HepG2 (cell line): ENCODE results near the gene DPY19L1. TPM values are rescaled to one million over a fixed set of nuclear protein-coding genes. Genes with fewer than 3 reads are reported as not detected.
"Not testable (repeated sequence)": the region's sequence is repeated elsewhere in the genome, so short reads cannot be mapped to it uniquely, and the experiment has no call there.

ENCODE experiments used
- ATAC-seq: fragments of 200-7000 bp; cut with Tn5 transposase; 3 replicates; pipeline ENCODE4 v1.9.1; 2020; ENCODE audit warnings: mild to moderate bottlenecking, moderate library complexity
- BruUV-seq: library from RNA; stranded (reverse); fragments of 400-500 nt; replicated peaks from 2 replicates; lab custom pipeline; 2021; lab: Mats Ljungman, UMichigan
- CTCF ChIA-PET: fragments of 300-600 bp; formaldehyde crosslinking; extraction: SDS; loops from one replicate; lab custom pipeline; 2021; ENCODE audit warnings: low total read pairs, inconsistent platforms, low intra/inter-chr PET ratio; lab: Yijun Ruan, JAX
- POLR2A ChIA-PET: fragments of 350-600 bp; sonication (Branson Sonifier 250); formaldehyde crosslinking; loops from one replicate; lab custom pipeline; 2020; ENCODE audit warnings: antibody characterized with exemption, inconsistent platforms; lab: Yijun Ruan, JAX
- DNase-seq: peaks from one replicate; pipeline ENCODE4 v3.0.0-alpha.2; 2015; ENCODE audit warnings: low spot score
- FAIRE-seq: peaks from 3 replicates; lab custom pipeline; 2011; peaks lifted over from hg19 to GRCh38; lab: Jason Lieb, UNC
- H2AFZ ChIP-seq: one replicate; pipeline ENCODE4 v1.6.1; 2011; ENCODE audit warnings: low read length, inconsistent platforms
- H3K27ac ChIP-seq: fragments of 300-600 bp; 3 replicates; pipeline ENCODE4 v1.8.0; 2011; ENCODE audit warnings: mixed run types, mild to moderate bottlenecking, mixed read lengths, low read length, inconsistent platforms; ENCODE audit not compliant: insufficient read depth; ENCODE audit errors: extremely low read length
- H3K27me3 ChIP-seq, 2 experiments: fragments of 200-600 bp in 1 of 2; 2 replicates in 1 of 2; 3 replicates in 1 of 2; pipeline versions ENCODE4 v1.6.0 to v1.8.0; 2011; ENCODE audit warnings: low read length in 2 of 2, mild to moderate bottlenecking in 2 of 2, moderate library complexity in 2 of 2, inconsistent platforms in 1 of 2; ENCODE audit not compliant: insufficient read depth in 2 of 2, control insufficient read depth in 1 of 2
- H3K36me3 ChIP-seq, 2 experiments: fragments of 200-600 bp in 1 of 2; replicated peaks in 1 of 2; 2 replicates in 1 of 2; 3 replicates in 1 of 2; pipeline versions ENCODE4 v1.5.1 to v1.8.0; 2011; ENCODE audit warnings: low read length in 2 of 2, inconsistent platforms in 1 of 2; ENCODE audit not compliant: insufficient read depth in 2 of 2, control insufficient read depth in 1 of 2
- H3K4me1 ChIP-seq: 2 replicates; pipeline ENCODE4 v1.5.1; 2012; ENCODE audit warnings: low read length, inconsistent platforms; ENCODE audit not compliant: insufficient read depth
- H3K4me2 ChIP-seq: 2 replicates; pipeline ENCODE4 v1.6.0; 2011; ENCODE audit warnings: low read depth, low read length, inconsistent platforms
- H3K4me3 ChIP-seq, 3 experiments: fragments of 200-600 bp in 1 of 3; sonication (generic), shearing (Covaris generic) in 1 of 3; replicated peaks in 1 of 3; 2 replicates each; pipeline ENCODE4 v1.5.1; 2011 to 2016; ENCODE audit warnings: low read length in 3 of 3, inconsistent platforms in 2 of 3, low read depth in 2 of 3, mild to moderate bottlenecking in 2 of 3, control low read depth in 1 of 3, mixed read lengths in 1 of 3; ENCODE audit not compliant: insufficient read depth in 1 of 3
- H3K79me2 ChIP-seq: one replicate; pipeline ENCODE4 v1.6.1; 2011; ENCODE audit warnings: low read length, inconsistent platforms; ENCODE audit not compliant: insufficient read depth
- H3K9ac ChIP-seq: 2 replicates; pipeline ENCODE4 v1.6.0; 2011; ENCODE audit warnings: mild to moderate bottlenecking, low read depth, low read length, inconsistent platforms; ENCODE audit not compliant: insufficient read depth
- H3K9me3 ChIP-seq: 2 replicates; pipeline ENCODE4 v1.5.1; 2012; ENCODE audit warnings: mild to moderate bottlenecking, low read length
- H4K20me1 ChIP-seq: 2 replicates; pipeline ENCODE4 v1.6.0; 2011; ENCODE audit warnings: inconsistent platforms, mild to moderate bottlenecking, low read length, moderate library complexity; ENCODE audit not compliant: insufficient read depth
- ELF4 ChIP-seq: sonication (generic); formaldehyde crosslinking; IDR thresholded peaks from 2 replicates; pipeline ENCODE4 v1.5.0; 2020; ENCODE audit warnings: missing genetic modification reagents, mild to moderate bottlenecking, moderate library complexity, borderline replicate concordance
- GATA4 ChIP-seq: sonication (generic); IDR thresholded peaks from 2 replicates; pipeline ENCODE4 v1.6.1; 2016; ENCODE audit warnings: antibody characterized with exemption, low read depth, borderline replicate concordance
- NFE2L2 ChIP-seq: fragments of 150-350 bp; IDR thresholded peaks from 2 replicates; pipeline ENCODE4 v1.6.1; 2014; ENCODE audit warnings: low read length
- ZNF160 ChIP-seq: sonication (generic); formaldehyde crosslinking; IDR thresholded peaks from 2 replicates; pipeline ENCODE4 v1.8.0; 2022; ENCODE audit warnings: mild to moderate bottlenecking, inconsistent platforms, missing genetic modification reagents
- ZSCAN20 ChIP-seq: sonication (generic); formaldehyde crosslinking; IDR thresholded peaks from 2 replicates; pipeline ENCODE4 v1.4.0; 2020; ENCODE audit warnings: missing genetic modification reagents, mild to moderate bottlenecking, borderline replicate concordance
- WGBS: methylation state at CpG from one replicate; pipeline ENCODE4 v1.1.6; 2017; ENCODE audit warnings: low lambda C conversion rate; 5-methylcytosine and 5-hydroxymethylcytosine counted together
- in situ Hi-C: cut with HindIII; loops from 2 replicates; pipeline ENCODE4 v1.10.0; 2017; ENCODE audit warnings: low pct_unique_long_range_greater_than_20kb; ENCODE audit not compliant: extremely low pct_ligation_motif_present
- intact Hi-C: fragments of 100-400 bp; cut with micrococcal nuclease; formaldehyde crosslinking; loops from one replicate; pipeline ENCODE4 v1.10.0; 2022; ENCODE audit not compliant: unreplicated experiment
- polyA plus RNA-seq, 8 experiments: library from polyadenylated mRNA; depleted of rRNA in 3 of 8; stranded (reverse) in 7 of 8; unstranded in 1 of 8; fragments of >200 nt; fragmentation: Illumina TruSeq in 4 of 8; extraction: Trizol in 4 of 8; gene quantifications; 2 replicates each; pipeline versions ENCODE4 v1.2.1 to v1.2.3, GENCODE V29; 2011 to 2016; ENCODE audit warnings: low read depth in 4 of 8, missing spikeins in 1 of 8, mixed read lengths in 1 of 8; ENCODE audit not compliant: insufficient read depth in 1 of 8
- total RNA-seq, 5 experiments: library from RNA; depleted of rRNA; stranded (reverse); fragments of >200 nt; fragmentation: Illumina TruSeq; extraction: Trizol; gene quantifications; 2 replicates each; pipeline ENCODE4 v1.2.3, GENCODE V29; 2016; ENCODE audit warnings: low read depth in 1 of 5

DPY19L1 gene
- total and polyA plus RNA-seq, 2 of the 13 experiments (the other 11 are each of a cell fraction or from before 2014, with no cell fraction given): 18.9 to 32.6 TPM

DNA sequence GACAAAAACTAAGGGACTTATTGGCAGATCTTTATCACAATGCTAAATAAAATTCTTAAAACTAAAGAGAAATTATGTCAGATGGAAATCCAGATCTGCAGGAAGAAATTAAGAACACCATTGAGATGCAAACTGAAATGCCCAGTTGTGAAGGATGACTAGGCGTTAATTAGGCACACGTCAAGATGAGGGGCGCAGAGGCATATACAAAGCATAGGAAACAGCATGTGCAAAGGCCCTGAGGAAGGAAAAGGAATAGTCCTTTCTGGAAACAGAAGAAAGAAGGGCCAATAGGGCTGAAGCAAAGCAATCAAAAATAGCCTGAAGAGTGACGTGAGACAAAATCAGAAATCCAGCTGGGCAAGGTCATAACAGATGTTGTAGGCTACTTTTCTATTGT is 53.1 kb downstream of the DPY19L1 start:
- H3K36me3 ChIP-seq, H3K4me3 ChIP-seq, CTCF ChIA-PET, H3K4me1 ChIP-seq, H3K9me3 ChIP-seq, H3K4me2 ChIP-seq, H2AFZ ChIP-seq, DNase-seq, intact Hi-C loops, FAIRE-seq, in situ Hi-C loops, ATAC-seq, H3K27ac ChIP-seq, H3K9ac ChIP-seq, H3K79me2 ChIP-seq, POLR2A ChIA-PET, BruUV-seq, H3K27me3 ChIP-seq, H4K20me1 ChIP-seq: not testable (repeated sequence)
- 98% methylated on average over 4 of the region's 4 CpGs for WGBS
- peak; percentile 55; the same call in 1 of the 2 replicates for TF ChIP-seq NFE2L2

DNA sequence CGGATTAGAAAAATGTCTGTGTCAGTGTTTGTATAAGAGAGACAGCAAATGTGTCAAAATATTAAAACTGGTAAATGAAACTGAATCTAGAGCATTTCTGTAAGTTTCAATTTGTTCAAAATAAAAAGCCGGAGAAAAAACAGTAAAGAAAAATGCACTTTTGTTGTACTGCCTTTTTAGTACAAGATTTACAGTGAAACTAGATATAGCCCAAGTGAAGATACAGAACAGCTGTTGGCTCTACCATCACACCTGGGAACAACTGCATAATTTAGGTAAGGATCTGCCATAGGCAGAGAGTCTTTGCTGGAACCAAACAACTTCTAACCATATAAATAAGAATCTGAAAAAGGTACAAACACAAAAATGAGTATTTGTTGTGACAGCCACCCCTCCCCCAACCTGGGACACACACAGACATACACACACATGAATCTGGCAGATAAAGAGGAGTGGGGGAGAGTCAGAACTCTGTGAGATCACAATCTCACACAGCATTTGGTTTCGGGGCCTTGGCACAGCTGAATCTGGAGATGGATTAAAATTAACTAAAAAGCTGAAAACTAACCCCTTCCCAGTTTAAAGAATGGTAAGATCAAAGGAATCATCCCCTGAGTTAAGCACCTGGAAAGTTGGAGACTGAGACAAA is 54.8 kb downstream of the DPY19L1 start:
- ChIA-PET CTCF (no interaction called here), POLR2A (no interaction called here)
- FAIRE-seq (no peak), ATAC-seq (no peak), DNase-seq (no peak)
- Histone ChIP-seq H3K4me3 (no peak overlapping the region), H3K27ac (no peak overlapping the region), H3K4me1 (no peaks in the 10 kb centered on the region), H4K20me1 (no peaks in the 10 kb centered on the region), H3K9ac (no peak overlapping the region), H3K79me2 (no peaks in the 10 kb centered on the region), H3K9me3 (no peaks in the 10 kb centered on the region), H3K27me3 (no peaks in the 10 kb centered on the region), H2AFZ (no peak overlapping the region), H3K36me3 (no peaks in the 10 kb centered on the region), H3K4me2 (no peak overlapping the region)
- in situ Hi-C loops (no loop called here), intact Hi-C loops (no loop called here)
- TF ChIP-seq GATA4 (no peak), ELF4 (no peak), ZSCAN20 (CRISPR knock-in tag) (no peak), ZNF160 (CRISPR knock-in tag) (no peak)
- 93% methylated on average over 3 of the region's 3 CpGs for WGBS
- no TSS peak for BruUV-seq

DNA sequence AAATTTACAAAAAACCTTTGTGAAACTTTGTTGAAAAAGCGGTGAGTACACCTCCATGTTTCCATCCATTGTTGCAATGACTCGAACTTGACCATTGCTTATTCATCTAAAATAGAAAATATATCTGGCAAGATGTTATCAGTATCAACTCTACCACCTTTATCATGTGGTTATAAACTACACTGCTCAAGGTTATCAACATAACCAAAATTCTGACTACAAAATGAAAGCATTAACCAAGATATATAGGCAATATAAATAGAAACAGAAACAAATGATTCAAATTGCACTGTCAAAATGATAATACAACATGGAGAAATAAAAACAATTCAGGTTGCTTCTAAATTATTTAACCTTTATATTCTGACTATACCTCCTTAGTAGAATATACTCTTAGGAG is 58.2 kb downstream of the DPY19L1 start:
- ATAC-seq, H3K9me3 ChIP-seq, H3K79me2 ChIP-seq, H3K4me2 ChIP-seq, FAIRE-seq, POLR2A ChIA-PET, DNase-seq, H3K27ac ChIP-seq, H2AFZ ChIP-seq, H4K20me1 ChIP-seq, H3K36me3 ChIP-seq, intact Hi-C loops, H3K27me3 ChIP-seq, H3K4me3 ChIP-seq, H3K4me1 ChIP-seq, in situ Hi-C loops, H3K9ac ChIP-seq, BruUV-seq, CTCF ChIA-PET: not testable (repeated sequence)
- 94% methylated on average over 2 of the region's 2 CpGs for WGBS
